OCI-LY7 (cell line): ENCODE measurements around the gene ZNF410. TPM values are rescaled to one million over a fixed set of nuclear protein-coding genes. Genes with fewer than 3 reads are reported as not detected.

Source experiments
- BruUV-seq: library from RNA; stranded (reverse); fragments of 400-500 nt; replicated peaks from 2 replicates; lab custom pipeline; 2021; lab: Mats Ljungman, UMichigan
- CTCF ChIA-PET: fragments of 300-600 bp; sonication (Branson Sonifier 250); formaldehyde crosslinking; loops from one replicate; lab custom pipeline; 2022; ENCODE audit warnings: antibody characterized with exemption; ENCODE audit not compliant: unreplicated experiment; lab: Charles Lee
- POLR2A ChIA-PET: fragments of 300-600 bp; sonication (Branson Sonifier 250); formaldehyde crosslinking; loops from one replicate; lab custom pipeline; 2022; ENCODE audit warnings: antibody characterized with exemption; lab: Charles Lee
- DNase-seq: peaks from one replicate; pipeline ENCODE4 v3.0.0-alpha.2; 2015; ENCODE audit warnings: low spot score
- H2AFZ ChIP-seq: fragments of 200-600 bp; sonication (generic), shearing (Covaris generic); 2 replicates; pipeline ENCODE4 v1.6.1; 2014; ENCODE audit warnings: mild to moderate bottlenecking, antibody characterized with exemption, low read length, moderate library complexity
- H3K27ac ChIP-seq: fragments of 200-600 bp; sonication (generic); 2 replicates; pipeline ENCODE4 v1.5.1; 2014; ENCODE audit warnings: mixed run types, low read depth, mild to moderate bottlenecking, moderate library complexity, low read length, inconsistent platforms; ENCODE audit not compliant: poor library complexity, severe bottlenecking
- H3K36me3 ChIP-seq: fragments of 200-600 bp; sonication (generic); 2 replicates; pipeline ENCODE4 v1.6.1; 2014; ENCODE audit warnings: mild to moderate bottlenecking, antibody characterized with exemption, low read length, moderate library complexity, mixed read lengths; ENCODE audit not compliant: insufficient read depth
- H3K4me1 ChIP-seq: fragments of 200-600 bp; sonication (generic); 2 replicates; pipeline ENCODE4 v1.5.1; 2014; ENCODE audit warnings: mild to moderate bottlenecking, low read length; ENCODE audit not compliant: insufficient read depth, poor library complexity, severe bottlenecking
- H3K4me2 ChIP-seq: fragments of 200-600 bp; sonication (generic); 2 replicates; pipeline ENCODE4 v1.6.1; 2014; ENCODE audit warnings: mild to moderate bottlenecking, low read length
- H3K4me3 ChIP-seq: fragments of 200-600 bp; sonication (generic); 2 replicates; pipeline ENCODE4 v1.5.1; 2014; ENCODE audit warnings: mild to moderate bottlenecking, low read depth, low read length; ENCODE audit not compliant: poor library complexity, severe bottlenecking
- H3K79me2 ChIP-seq: fragments of 200-600 bp; sonication (generic); 2 replicates; pipeline ENCODE4 v1.6.1; 2016; ENCODE audit warnings: low read depth, mild to moderate bottlenecking, low read length, moderate library complexity, mixed read lengths; ENCODE audit not compliant: insufficient read depth
- H3K9me2 ChIP-seq: fragments of 200-600 bp; sonication (generic); 2 replicates; pipeline ENCODE4 v1.6.1; 2016; ENCODE audit warnings: mild to moderate bottlenecking, low read length, mixed read lengths; ENCODE audit not compliant: insufficient read depth
- H3K9me3 ChIP-seq: fragments of 200-600 bp; sonication (generic); 2 replicates; pipeline ENCODE4 v1.6.1; 2014; ENCODE audit warnings: mild to moderate bottlenecking, mixed run types, low read length, mixed read lengths
- H4K20me1 ChIP-seq: fragments of 200-600 bp; sonication (generic); 2 replicates; pipeline ENCODE4 v1.6.1; 2014; ENCODE audit warnings: mild to moderate bottlenecking, antibody characterized with exemption, low read length, moderate library complexity, mixed read lengths; ENCODE audit not compliant: insufficient read depth
- EZH2phosphoT487 ChIP-seq: fragments of 200-600 bp; sonication (generic); IDR thresholded peaks from 2 replicates; pipeline ENCODE4 v1.6.1; 2018; ENCODE audit warnings: low read depth, borderline replicate concordance, mild to moderate bottlenecking, mixed run types, antibody characterized with exemption, low read length, moderate library complexity, mixed read lengths
- intact Hi-C: fragments of 100-400 bp; cut with micrococcal nuclease; formaldehyde crosslinking; loops from one replicate; pipeline ENCODE4 v1.10.0; 2022; ENCODE audit not compliant: unreplicated experiment
- total RNA-seq, 2 experiments: library from RNA; depleted of rRNA in 1 of 2; stranded (reverse); fragments of >200 nt in 1 of 2; shearing (Covaris generic) in 1 of 2; gene quantifications; 2 replicates each; pipeline ENCODE4 v1.2.3, GENCODE V29; 2014 to 2022
- TF ChIP-seq, protein P1 (sequence below): fragments of 200-600 bp; sonication (generic); conservative IDR thresholded peaks from 2 replicates; pipeline ENCODE4 v1.5.1; 2014; ENCODE audit warnings: mild to moderate bottlenecking, antibody characterized with exemption, low read length, moderate library complexity, mixed read lengths

ZNF410 gene
- total RNA-seq, 2 experiments from 2014 or later = 41.6 to 45.2 TPM

DNA sequence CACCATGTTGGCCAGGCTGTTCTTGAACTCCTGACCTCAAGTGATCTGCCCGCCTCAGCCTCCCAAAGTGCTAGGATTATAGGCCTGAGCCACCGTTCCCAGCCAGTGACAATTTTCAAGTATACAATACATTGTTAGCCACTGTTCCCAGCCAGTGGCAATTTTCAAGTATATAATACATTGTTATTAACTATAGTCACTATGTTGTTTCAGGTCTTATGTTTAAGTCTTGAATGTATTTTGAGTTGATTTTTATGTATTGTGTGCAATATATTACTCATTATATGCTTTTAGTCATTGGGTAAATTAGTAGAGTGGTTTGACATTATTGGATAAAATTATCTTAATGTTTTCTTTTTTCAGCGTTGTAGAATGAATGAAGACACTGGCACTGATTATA lies 13.0 kb upstream of the ZNF410 start:
- Histone ChIP-seq H3K27ac (no peak overlapping the region), H3K4me3 (no peak overlapping the region), H3K79me2 (no peaks in the 10 kb centered on the region), H4K20me1 (no peaks in the 10 kb centered on the region), H3K4me1 (no peaks in the 10 kb centered on the region), H2AFZ (no peak overlapping the region), H3K36me3 (no peaks in the 10 kb centered on the region), H3K4me2 (no peak overlapping the region), H3K9me2 (no peaks in the 10 kb centered on the region), H3K9me3 (no peaks in the 10 kb centered on the region)
- intact Hi-C loops = no loop called here
- ChIA-PET CTCF (no interaction called here), POLR2A (interaction anchor here (0.6 kb wide), 1 partner anchor 8 kb away, joined by 3 read pairs; no protein-coding TSS in a partner anchor)
- BruUV-seq = no TSS peak
- TF ChIP-seq, protein P1, sequence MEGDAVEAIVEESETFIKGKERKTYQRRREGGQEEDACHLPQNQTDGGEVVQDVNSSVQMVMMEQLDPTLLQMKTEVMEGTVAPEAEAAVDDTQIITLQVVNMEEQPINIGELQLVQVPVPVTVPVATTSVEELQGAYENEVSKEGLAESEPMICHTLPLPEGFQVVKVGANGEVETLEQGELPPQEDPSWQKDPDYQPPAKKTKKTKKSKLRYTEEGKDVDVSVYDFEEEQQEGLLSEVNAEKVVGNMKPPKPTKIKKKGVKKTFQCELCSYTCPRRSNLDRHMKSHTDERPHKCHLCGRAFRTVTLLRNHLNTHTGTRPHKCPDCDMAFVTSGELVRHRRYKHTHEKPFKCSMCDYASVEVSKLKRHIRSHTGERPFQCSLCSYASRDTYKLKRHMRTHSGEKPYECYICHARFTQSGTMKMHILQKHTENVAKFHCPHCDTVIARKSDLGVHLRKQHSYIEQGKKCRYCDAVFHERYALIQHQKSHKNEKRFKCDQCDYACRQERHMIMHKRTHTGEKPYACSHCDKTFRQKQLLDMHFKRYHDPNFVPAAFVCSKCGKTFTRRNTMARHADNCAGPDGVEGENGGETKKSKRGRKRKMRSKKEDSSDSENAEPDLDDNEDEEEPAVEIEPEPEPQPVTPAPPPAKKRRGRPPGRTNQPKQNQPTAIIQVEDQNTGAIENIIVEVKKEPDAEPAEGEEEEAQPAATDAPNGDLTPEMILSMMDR = no peak
- TF ChIP-seq EZH2phosphoT487 = no peak
- DNase-seq = no peak

DNA sequence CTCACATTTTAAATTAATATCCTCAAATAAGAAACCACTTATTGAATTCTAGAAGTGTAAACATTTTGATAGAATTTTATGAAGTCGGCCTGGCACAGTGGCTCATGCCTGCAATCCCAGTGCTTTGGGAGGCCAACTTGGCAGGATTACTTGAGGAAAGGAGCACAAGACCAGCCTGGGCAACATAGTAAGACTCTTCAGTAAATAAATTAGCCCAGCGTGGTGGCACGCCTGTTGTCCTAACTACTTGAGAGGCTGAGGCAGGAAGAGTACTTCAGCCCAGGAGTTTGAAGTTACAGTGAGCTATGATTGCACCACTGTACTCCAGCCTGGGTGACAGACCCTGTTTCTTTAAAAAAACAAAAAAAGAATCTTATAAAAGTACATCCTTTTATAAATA lies 8.9 kb upstream of the ZNF410 start:
- Histone ChIP-seq H4K20me1 (no peaks in the 10 kb centered on the region), H3K36me3 (no peaks in the 10 kb centered on the region), H3K4me2 (no peak overlapping the region), H3K4me3 (no peak overlapping the region), H3K9me2 (no peaks in the 10 kb centered on the region), H3K79me2 (no peaks in the 10 kb centered on the region), H2AFZ (no peak overlapping the region), H3K4me1 (no peaks in the 10 kb centered on the region), H3K27ac (no peak overlapping the region), H3K9me3 (no peaks in the 10 kb centered on the region)
- no TSS peak for BruUV-seq
- no peak for TF ChIP-seq EZH2phosphoT487
- TF ChIP-seq, protein P1 = no peak
- CTCF ChIA-PET = no interaction called here
- intact Hi-C loops = no loop called here
- POLR2A ChIA-PET = interaction anchor here (0.6 to 1.1 kb wide), 3 partner anchors 9 to 720 kb away, joined by 3 to 4 read pairs (median 3); partner anchors contain the start of gene ZNF410
- no peak for DNase-seq

DNA sequence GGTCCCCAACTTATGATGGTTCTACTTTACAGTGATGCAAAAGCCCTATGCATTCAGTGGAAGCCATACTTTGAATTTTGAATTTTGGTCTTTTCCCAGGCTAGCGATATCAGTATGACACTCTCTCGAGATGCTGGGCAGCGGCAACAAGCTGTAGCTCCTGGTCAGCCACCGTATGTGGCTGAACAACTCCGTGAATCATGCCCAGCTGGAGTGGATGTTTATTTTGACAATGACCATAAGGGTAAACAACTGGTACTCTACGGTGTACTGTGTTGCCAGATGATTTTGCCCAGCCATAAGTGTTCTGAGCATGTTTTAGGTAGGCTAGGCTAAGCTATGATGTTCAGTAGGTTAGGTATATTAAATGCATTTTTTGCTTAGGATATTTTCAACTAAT lies 8.2 kb upstream of the ZNF410 start:
- POLR2A ChIA-PET = interaction anchor here (0.6 to 1.1 kb wide), 2 partner anchors 68 to 301 kb away, joined by 3 to 4 read pairs; no protein-coding TSS in a partner anchor

More for the DNA sequence above, 8.2 kb upstream of the ZNF410 start:
- CTCF ChIA-PET = no interaction called here
- no peak overlapping the region for H3K4me3 ChIP-seq
- no peak for DNase-seq
- no peak overlapping the region for H3K4me2 ChIP-seq
- H4K20me1 ChIP-seq = no peaks in the 10 kb centered on the region
- no peak overlapping the region for H2AFZ ChIP-seq
- intact Hi-C loops = no loop called here
- no peak overlapping the region for H3K27ac ChIP-seq
- TF ChIP-seq, protein P1 = no peak
- no peaks in the 10 kb centered on the region for H3K79me2 ChIP-seq
- H3K4me1 ChIP-seq = no peaks in the 10 kb centered on the region
- H3K36me3 ChIP-seq = no peaks in the 10 kb centered on the region
- H3K9me3 ChIP-seq = no peaks in the 10 kb centered on the region
- BruUV-seq = no TSS peak
- H3K9me2 ChIP-seq = no peaks in the 10 kb centered on the region
